MM.1S (cell line): ENCODE results near the gene SH3GLB1.

Source experiments
- DNase-seq: peaks from one replicate; pipeline ENCODE4 v3.0.0-alpha.2; 2015
- H2AFZ ChIP-seq: fragments of 300-600 bp; sonication (generic); 2 replicates; pipeline ENCODE4 v1.6.0; 2016; ENCODE audit warnings: antibody characterized with exemption, low read length
- H3F3A ChIP-seq: fragments of 300-600 bp; sonication (generic); 2 replicates; pipeline ENCODE4 v1.6.1; 2016; ENCODE audit warnings: mild to moderate bottlenecking, antibody characterized with exemption, low read length, moderate library complexity, mixed read lengths; ENCODE audit not compliant: insufficient read depth
- H3K27ac ChIP-seq: fragments of 300-600 bp; sonication (generic); 2 replicates; pipeline ENCODE4 v1.5.1; 2016; ENCODE audit warnings: mild to moderate bottlenecking, low read length
- H3K27me3 ChIP-seq: fragments of 300-600 bp; sonication (generic); replicated peaks from 2 replicates; pipeline ENCODE4 v1.6.0; 2016; ENCODE audit warnings: low read length; ENCODE audit not compliant: insufficient read depth
- H3K36me3 ChIP-seq: fragments of 300-600 bp; sonication (generic); replicated peaks from 2 replicates; pipeline ENCODE4 v1.6.1; 2016; ENCODE audit warnings: mild to moderate bottlenecking, low read length, mixed read lengths; ENCODE audit not compliant: insufficient read depth
- H3K4me1 ChIP-seq: fragments of 300-600 bp; sonication (generic); 2 replicates; pipeline ENCODE4 v1.6.1; 2016; ENCODE audit warnings: low read length, mixed read lengths
- H3K4me2 ChIP-seq: fragments of 300-600 bp; sonication (generic); 2 replicates; pipeline ENCODE4 v1.6.0; 2016; ENCODE audit warnings: low read depth, low read length
- H3K4me3 ChIP-seq: fragments of 300-600 bp; sonication (generic); 2 replicates; pipeline ENCODE4 v1.5.1; 2016; ENCODE audit warnings: low read length, mixed read lengths
- H3K79me2 ChIP-seq: fragments of 300-600 bp; sonication (generic); 2 replicates; pipeline ENCODE4 v1.6.1; 2016; ENCODE audit warnings: mixed run types, low read length, mixed read lengths
- H3K9ac ChIP-seq: fragments of 300-600 bp; sonication (generic); 2 replicates; pipeline ENCODE4 v1.6.1; 2016; ENCODE audit warnings: low read length, mixed read lengths
- H3K9me2 ChIP-seq: fragments of 300-600 bp; sonication (generic); replicated peaks from 2 replicates; pipeline ENCODE4 v1.6.1; 2016; ENCODE audit warnings: mild to moderate bottlenecking, low read length, mixed read lengths; ENCODE audit not compliant: insufficient read depth
- H3K9me3 ChIP-seq: fragments of 300-600 bp; sonication (generic); replicated peaks from 2 replicates; pipeline ENCODE4 v1.6.1; 2016; ENCODE audit warnings: mild to moderate bottlenecking, low read length, mixed read lengths; ENCODE audit not compliant: insufficient read depth
- H4K20me1 ChIP-seq: fragments of 300-600 bp; sonication (generic); 2 replicates; pipeline ENCODE4 v1.6.1; 2016; ENCODE audit warnings: mild to moderate bottlenecking, low read length, moderate library complexity, mixed read lengths; ENCODE audit not compliant: insufficient read depth
- EZH2 ChIP-seq: fragments of 300-600 bp; sonication (generic); optimal IDR thresholded peaks from 2 replicates; pipeline ENCODE3; 2017; ENCODE audit warnings: low read depth, mild to moderate bottlenecking, antibody characterized with exemption, low read length, mixed read lengths
- EZH2phosphoT487 ChIP-seq: fragments of 300-600 bp; sonication (generic); IDR thresholded peaks from 2 replicates; pipeline ENCODE4 v1.6.1; 2018; ENCODE audit warnings: antibody characterized with exemption, low read length
- TF ChIP-seq, protein P1 (sequence below): fragments of 300-600 bp; sonication (generic); IDR thresholded peaks from 2 replicates; pipeline ENCODE4 v1.5.1; 2016; ENCODE audit warnings: antibody characterized with exemption, low read length, mixed read lengths

SH3GLB1 gene

GRCh38 chr1:86787621-86788020 lies 83.2 kb downstream of the SH3GLB1 start:
- TF ChIP-seq EZH2 = no peak
- no peak for TF ChIP-seq EZH2phosphoT487
- TF ChIP-seq, protein P1, sequence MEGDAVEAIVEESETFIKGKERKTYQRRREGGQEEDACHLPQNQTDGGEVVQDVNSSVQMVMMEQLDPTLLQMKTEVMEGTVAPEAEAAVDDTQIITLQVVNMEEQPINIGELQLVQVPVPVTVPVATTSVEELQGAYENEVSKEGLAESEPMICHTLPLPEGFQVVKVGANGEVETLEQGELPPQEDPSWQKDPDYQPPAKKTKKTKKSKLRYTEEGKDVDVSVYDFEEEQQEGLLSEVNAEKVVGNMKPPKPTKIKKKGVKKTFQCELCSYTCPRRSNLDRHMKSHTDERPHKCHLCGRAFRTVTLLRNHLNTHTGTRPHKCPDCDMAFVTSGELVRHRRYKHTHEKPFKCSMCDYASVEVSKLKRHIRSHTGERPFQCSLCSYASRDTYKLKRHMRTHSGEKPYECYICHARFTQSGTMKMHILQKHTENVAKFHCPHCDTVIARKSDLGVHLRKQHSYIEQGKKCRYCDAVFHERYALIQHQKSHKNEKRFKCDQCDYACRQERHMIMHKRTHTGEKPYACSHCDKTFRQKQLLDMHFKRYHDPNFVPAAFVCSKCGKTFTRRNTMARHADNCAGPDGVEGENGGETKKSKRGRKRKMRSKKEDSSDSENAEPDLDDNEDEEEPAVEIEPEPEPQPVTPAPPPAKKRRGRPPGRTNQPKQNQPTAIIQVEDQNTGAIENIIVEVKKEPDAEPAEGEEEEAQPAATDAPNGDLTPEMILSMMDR = no peak
- no peaks in the 10 kb centered on the region for H3K4me1 ChIP-seq
- no peak for DNase-seq
- H3K4me2 ChIP-seq = no peak overlapping the region
- no peak overlapping the region for H3K27ac ChIP-seq
- H3K9ac ChIP-seq = no peak overlapping the region
- H4K20me1 ChIP-seq = no peaks in the 10 kb centered on the region
- H2AFZ ChIP-seq = no peak overlapping the region
- no peaks in the 10 kb centered on the region for H3K79me2 ChIP-seq
- H3K36me3 ChIP-seq = no peaks in the 10 kb centered on the region
- H3K9me2 ChIP-seq = no peaks in the 10 kb centered on the region
- no peaks in the 10 kb centered on the region for H3F3A ChIP-seq
- H3K9me3 ChIP-seq = no peaks in the 10 kb centered on the region
- H3K27me3 ChIP-seq = no peaks in the 10 kb centered on the region
- H3K4me3 ChIP-seq = no peak overlapping the region

DNA sequence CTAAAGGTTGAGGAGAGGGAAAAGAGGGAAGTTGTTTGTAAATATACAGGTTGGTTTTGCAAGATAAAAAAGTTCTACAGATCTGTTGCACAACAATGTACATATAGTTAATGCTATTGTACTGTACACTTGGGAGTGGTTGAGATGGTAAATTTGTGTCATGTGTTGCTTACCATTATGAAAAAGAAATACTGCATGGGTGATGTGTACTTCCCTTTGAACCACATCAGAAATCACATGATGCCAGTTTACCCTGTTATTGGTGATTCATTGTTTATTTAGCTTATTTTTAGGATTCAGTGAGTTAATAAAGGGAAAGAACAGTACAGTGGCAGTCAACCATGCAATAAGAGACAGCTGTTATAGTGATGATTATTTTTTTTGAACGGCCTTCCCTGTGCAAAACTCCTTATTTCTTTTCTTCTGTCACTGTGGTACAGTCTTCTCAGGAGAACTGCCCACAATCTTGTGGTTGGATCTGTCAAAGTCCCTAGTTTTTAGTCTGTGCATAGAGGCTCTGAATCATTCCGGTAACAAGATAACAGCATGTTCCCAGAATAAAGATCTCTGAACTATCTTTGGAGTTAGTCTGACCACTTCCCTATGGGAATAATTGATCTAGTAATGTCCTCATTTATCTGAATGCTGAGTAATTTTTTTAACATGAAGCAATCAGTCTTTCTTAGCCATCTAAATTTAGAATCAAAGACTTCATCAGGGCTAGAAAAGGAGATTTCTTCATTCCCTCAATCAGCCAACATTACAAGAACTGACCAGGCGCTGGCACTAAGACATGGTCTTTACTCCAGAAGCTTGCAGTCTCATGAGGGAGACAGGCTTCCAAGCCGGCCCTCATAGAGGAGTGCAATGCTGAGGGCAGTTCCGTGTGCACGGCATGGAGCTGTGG lies 84.2 kb downstream of the SH3GLB1 start:
- TF ChIP-seq, protein P1 = no peak
- TF ChIP-seq EZH2phosphoT487 (no peak), EZH2 (no peak)
- Histone ChIP-seq H3K79me2 (no peaks in the 10 kb centered on the region), H3K9me2 (no peaks in the 10 kb centered on the region), H3K9ac (no peak overlapping the region), H3K27me3 (no peaks in the 10 kb centered on the region), H3K27ac (no peak overlapping the region), H3K4me1 (no peaks in the 10 kb centered on the region), H3K4me3 (no peak overlapping the region), H3F3A (no peaks in the 10 kb centered on the region), H4K20me1 (no peaks in the 10 kb centered on the region), H3K4me2 (no peak overlapping the region), H3K36me3 (no peaks in the 10 kb centered on the region), H2AFZ (no peak overlapping the region), H3K9me3 (no peaks in the 10 kb centered on the region)
- no peak for DNase-seq

GRCh38 chr1:86795316-86795715 lies 90.9 kb downstream of the SH3GLB1 start:
- Histone ChIP-seq H3K4me2 (no peak overlapping the region), H4K20me1 (no peaks in the 10 kb centered on the region), H3K4me1 (no peaks in the 10 kb centered on the region), H2AFZ (no peak overlapping the region), H3F3A (no peaks in the 10 kb centered on the region), H3K27ac (no peak overlapping the region), H3K27me3 (no peaks in the 10 kb centered on the region), H3K9ac (no peak overlapping the region), H3K79me2 (no peaks in the 10 kb centered on the region), H3K36me3 (no peaks in the 10 kb centered on the region), H3K9me3 (no peaks in the 10 kb centered on the region), H3K9me2 (no peaks in the 10 kb centered on the region), H3K4me3 (no peak overlapping the region)
- DNase-seq = no peak
- TF ChIP-seq EZH2phosphoT487 (no peak), EZH2 (no peak)
- TF ChIP-seq, protein P1 = no peak
